ENCODE measurements around the gene TMEM11. TPM values are rescaled to one million over a fixed set of nuclear protein-coding genes. Genes with fewer than 3 reads are reported as not detected.
A peak's percentile ranks its signal among the peaks of the same experiment; 100 is the strongest.

TMEM11 gene
- total RNA-seq, 3 donors from 2014 or later, result 28.1 to 34.1 (median 33.1) TPM

DNA sequence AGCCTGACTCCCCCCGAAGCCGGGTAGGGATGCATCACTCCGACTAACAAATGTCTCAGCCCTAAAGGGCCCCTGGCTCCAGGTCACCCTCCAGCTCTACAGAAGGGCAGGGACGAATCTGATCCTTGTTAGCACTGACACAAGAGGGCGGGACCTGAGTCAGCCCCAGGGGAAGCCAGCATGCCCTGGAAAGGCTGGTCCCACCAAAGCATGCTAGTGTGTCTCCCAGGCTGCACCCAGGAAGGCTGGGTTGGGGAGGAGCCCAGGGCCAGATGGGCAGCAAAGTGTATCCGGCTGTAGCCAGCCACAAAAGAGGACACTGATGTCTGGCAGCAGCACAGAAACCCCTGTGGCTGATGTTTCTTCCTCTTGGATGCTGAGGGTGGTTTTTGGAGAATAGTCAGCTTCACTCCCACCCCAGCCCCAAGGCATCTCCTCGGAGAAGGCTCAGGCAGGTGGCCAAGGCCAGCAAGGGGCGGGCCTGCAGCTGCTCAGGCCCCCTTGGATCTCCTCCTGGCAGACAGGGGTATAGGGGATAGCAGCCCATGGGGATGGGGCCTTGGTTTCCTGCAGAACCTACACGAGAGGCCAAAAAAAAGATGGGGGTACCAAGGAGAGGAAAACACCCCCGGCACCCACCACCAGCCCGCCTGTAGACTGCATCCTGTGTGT is 28.2 kb upstream of the TMEM11 start:
- H3K4me1 ChIP-seq, result peaks cover 0 to 6% of the 10 kb centered on the region in 2 donors
- no peaks in the 10 kb centered on the region for H3K9me3 ChIP-seq
- H3K27ac ChIP-seq, result peak overlapping the region in 1 of 2 donors; percentile 48
- DNase-seq (ENCODE audit: low spot score in 2 of 2), result no peak
- H3K4me3 ChIP-seq, result no peak overlapping the region
- TF ChIP-seq, protein P1, sequence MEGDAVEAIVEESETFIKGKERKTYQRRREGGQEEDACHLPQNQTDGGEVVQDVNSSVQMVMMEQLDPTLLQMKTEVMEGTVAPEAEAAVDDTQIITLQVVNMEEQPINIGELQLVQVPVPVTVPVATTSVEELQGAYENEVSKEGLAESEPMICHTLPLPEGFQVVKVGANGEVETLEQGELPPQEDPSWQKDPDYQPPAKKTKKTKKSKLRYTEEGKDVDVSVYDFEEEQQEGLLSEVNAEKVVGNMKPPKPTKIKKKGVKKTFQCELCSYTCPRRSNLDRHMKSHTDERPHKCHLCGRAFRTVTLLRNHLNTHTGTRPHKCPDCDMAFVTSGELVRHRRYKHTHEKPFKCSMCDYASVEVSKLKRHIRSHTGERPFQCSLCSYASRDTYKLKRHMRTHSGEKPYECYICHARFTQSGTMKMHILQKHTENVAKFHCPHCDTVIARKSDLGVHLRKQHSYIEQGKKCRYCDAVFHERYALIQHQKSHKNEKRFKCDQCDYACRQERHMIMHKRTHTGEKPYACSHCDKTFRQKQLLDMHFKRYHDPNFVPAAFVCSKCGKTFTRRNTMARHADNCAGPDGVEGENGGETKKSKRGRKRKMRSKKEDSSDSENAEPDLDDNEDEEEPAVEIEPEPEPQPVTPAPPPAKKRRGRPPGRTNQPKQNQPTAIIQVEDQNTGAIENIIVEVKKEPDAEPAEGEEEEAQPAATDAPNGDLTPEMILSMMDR (IDR thresholded peaks at IDR 0.05), result no peak
- TF ChIP-seq POLR2AphosphoS5 (IDR thresholded peaks at IDR 0.05), result no peak
- no peak for TF ChIP-seq POLR2A (IDR thresholded peaks at IDR 0.05)
- H3K36me3 ChIP-seq, result no peaks in the 10 kb centered on the region
- no peaks in the 10 kb centered on the region for H3K27me3 ChIP-seq
- intact Hi-C loops (cut with DNase I; ENCODE audit: low total_unique reads), result no loop called here

DNA sequence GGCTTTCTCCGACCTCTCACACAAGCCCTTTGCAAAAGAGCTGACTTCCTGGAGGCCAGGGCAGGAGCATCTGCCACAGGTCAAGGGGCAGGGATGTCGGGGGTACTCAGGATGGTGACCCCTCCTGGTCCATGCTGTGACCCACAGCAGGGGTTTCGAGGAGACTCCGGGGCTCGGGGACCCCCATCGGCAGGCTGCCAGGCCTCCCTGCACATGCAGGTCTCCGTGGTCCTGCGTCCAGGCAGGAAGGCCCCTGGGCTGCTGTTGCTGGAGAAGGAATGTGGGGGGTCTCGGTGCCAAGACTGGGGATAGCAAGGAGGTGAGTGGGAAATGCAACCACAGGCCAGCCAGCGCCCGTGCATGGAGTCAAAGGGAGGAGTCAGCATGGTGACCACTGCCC is 27.6 kb upstream of the TMEM11 start:
- H3K27me3 ChIP-seq, result no peaks in the 10 kb centered on the region
- H3K27ac ChIP-seq, result peak overlapping the region in 1 of 2 donors; percentile 48
- TF ChIP-seq POLR2A (IDR thresholded peaks at IDR 0.05) (no peak), POLR2AphosphoS5 (IDR thresholded peaks at IDR 0.05) (no peak)
- TF ChIP-seq, protein P1 (IDR thresholded peaks at IDR 0.05), result no peak
- no peak overlapping the region for H3K4me3 ChIP-seq
- intact Hi-C loops (cut with DNase I; ENCODE audit: low total_unique reads), result no loop called here
- H3K4me1 ChIP-seq, result peaks cover 0 to 6% of the 10 kb centered on the region in 2 donors
- no peaks in the 10 kb centered on the region for H3K36me3 ChIP-seq
- no peaks in the 10 kb centered on the region for H3K9me3 ChIP-seq
- no peak for DNase-seq (ENCODE audit: low spot score in 2 of 2)

DNA sequence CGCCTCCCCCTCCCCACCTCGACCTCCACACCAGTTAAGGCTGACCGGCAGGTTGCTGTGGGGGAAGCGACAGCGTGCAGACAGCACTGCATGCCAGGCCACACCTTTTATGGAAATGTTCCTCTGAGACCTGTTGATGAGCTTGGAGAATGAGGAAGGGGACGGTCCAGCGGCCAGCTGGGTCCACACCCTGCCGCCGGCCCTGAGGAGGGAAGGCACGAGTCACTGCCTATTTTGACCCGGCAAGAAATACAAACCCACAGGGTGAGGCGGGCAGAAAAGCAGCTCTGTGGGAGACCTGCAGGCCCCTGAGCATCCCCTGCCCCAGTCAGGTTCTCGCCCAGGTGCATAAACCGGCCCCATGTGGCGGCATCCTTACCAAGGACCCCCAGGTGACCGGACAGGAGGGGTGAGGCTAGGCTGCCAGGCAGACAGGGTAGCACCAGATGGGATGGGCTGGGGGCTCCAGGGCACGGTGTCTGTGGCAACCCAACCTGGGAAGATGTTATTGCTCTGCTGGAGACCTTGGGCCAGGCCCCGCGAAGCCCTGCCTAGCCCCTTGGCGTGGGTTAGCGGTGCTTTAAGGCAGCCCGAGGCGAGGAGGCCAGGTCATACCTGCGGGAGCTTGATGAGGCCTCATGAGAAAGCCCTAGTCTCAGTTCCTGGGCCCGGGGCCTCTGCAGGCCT is 26.6 kb upstream of the TMEM11 start:
- intact Hi-C loops (cut with DNase I; ENCODE audit: low total_unique reads), result no loop called here
- Histone ChIP-seq H3K36me3 (no peaks in the 10 kb centered on the region), H3K4me1 (peaks cover 0 to 6% of the 10 kb centered on the region in 2 donors), H3K9me3 (no peaks in the 10 kb centered on the region), H3K27me3 (no peaks in the 10 kb centered on the region), H3K4me3 (no peak overlapping the region), H3K27ac (no peak overlapping the region)
- DNase-seq (ENCODE audit: low spot score in 2 of 2), result no peak
- no peak for TF ChIP-seq POLR2A (IDR thresholded peaks at IDR 0.05)
- TF ChIP-seq POLR2AphosphoS5 (IDR thresholded peaks at IDR 0.05), result no peak

DNA sequence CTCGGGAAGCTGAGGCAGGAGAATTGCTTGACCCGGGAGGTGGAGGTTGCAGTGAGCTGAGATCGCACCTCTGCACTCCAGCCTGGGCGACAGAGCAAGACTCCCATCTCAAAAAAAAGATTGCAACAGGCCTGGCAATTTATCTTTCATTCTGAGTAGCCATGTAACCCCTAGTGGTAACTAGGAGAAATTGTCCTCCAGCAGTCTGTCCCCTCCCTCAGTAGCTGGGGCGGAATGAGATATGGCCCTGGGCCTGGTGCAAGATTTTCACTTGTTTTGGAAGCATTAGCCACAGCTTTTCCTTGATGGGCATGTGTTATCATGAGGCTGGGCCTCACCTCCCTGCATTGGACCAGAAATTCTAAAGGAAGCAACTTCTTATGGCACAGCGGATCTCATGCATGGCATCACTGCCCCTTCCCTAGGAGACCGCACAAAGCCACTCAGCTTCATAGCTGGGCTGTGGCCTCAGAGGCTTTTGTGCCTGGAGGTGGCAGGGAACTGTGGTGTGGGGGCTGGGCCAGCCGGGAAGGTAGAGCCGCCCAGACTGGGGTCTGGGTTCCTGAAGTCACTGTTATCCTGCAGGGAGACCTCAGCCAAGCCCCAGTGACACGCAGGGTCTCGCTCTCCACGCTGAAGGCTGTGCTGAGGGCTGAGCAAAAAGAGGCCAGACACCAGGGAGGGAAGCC is 25.9 kb upstream of the TMEM11 start:
- no peak overlapping the region for H3K27ac ChIP-seq
- peaks cover 0 to 6% of the 10 kb centered on the region in 2 donors for H3K4me1 ChIP-seq
- H3K27me3 ChIP-seq, result no peaks in the 10 kb centered on the region
- TF ChIP-seq POLR2AphosphoS5 (IDR thresholded peaks at IDR 0.05) (no peak), POLR2A (IDR thresholded peaks at IDR 0.05) (no peak)
- TF ChIP-seq, protein P1 (IDR thresholded peaks at IDR 0.05), result peak in 2 of 3 donors; percentile 17 to 34
- intact Hi-C loops (cut with DNase I; ENCODE audit: low total_unique reads), result no loop called here
- DNase-seq (ENCODE audit: low spot score in 2 of 2), result no peak
- no peaks in the 10 kb centered on the region for H3K9me3 ChIP-seq
- no peak overlapping the region for H3K4me3 ChIP-seq
- no peaks in the 10 kb centered on the region for H3K36me3 ChIP-seq

DNA sequence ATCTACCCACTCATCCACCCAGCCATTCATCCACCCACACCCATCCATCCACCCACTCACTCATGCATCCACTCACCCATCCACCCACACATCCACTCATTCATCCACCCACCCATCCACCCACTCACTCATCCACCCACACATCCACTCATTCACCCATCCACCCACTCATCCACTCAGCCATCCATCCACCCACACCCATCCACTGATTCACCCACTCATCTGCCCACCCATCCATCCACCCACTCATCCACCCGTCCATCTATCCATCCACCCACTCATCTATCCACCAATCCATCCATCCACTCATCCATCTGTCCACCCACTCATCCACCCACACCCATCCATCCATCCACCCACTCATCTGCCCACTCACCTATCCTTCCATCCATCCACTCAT is 22.0 kb upstream of the TMEM11 start:
- H3K36me3 ChIP-seq, result no peaks in the 10 kb centered on the region
- intact Hi-C loops (cut with DNase I; ENCODE audit: low total_unique reads), result loop anchor here (1.0 kb wide), 1 partner anchor 29 kb away; no protein-coding TSS in a partner anchor
- peaks cover 3 to 4% of the 10 kb centered on the region in 2 donors for H3K9me3 ChIP-seq
- TF ChIP-seq POLR2A (IDR thresholded peaks at IDR 0.05) (no peak), POLR2AphosphoS5 (IDR thresholded peaks at IDR 0.05) (no peak)
- TF ChIP-seq, protein P1 (IDR thresholded peaks at IDR 0.05), result no peak
- H3K27me3 ChIP-seq, result no peaks in the 10 kb centered on the region
- no peak overlapping the region for H3K27ac ChIP-seq
- no peak for DNase-seq (ENCODE audit: low spot score in 2 of 2)
- no peak overlapping the region for H3K4me3 ChIP-seq
- H3K4me1 ChIP-seq, result no peaks in the 10 kb centered on the region
